HEK293 (cell line): Measurements from ENCODE around the gene B9D1.

Experiments used
- BCL6B ChIP-seq: fragments of 450-650 bp; formaldehyde crosslinking; IDR thresholded peaks from 2 replicates; pipeline ENCODE4 v1.5.1; 2017; ENCODE audit warnings: missing biosample characterization, missing genetic modification characterization
- EGR2 ChIP-seq: fragments of 450-650 bp; formaldehyde crosslinking; IDR thresholded peaks from 2 replicates; pipeline ENCODE4 v1.5.1; 2016; ENCODE audit warnings: low read depth, missing biosample characterization, missing genetic modification characterization
- OVOL3 ChIP-seq: fragments of 450-650 bp; formaldehyde crosslinking; IDR thresholded peaks from 2 replicates; pipeline ENCODE4 v1.5.1; 2016; ENCODE audit warnings: missing biosample characterization, missing genetic modification characterization
- PBX3 ChIP-seq: sonication (generic); formaldehyde crosslinking; IDR thresholded peaks from 2 replicates; pipeline ENCODE4 v1.8.1; 2022; ENCODE audit warnings: mild to moderate bottlenecking, moderate library complexity, missing genetic modification reagents
- PRDM2 ChIP-seq: fragments of 450-650 bp; formaldehyde crosslinking; IDR thresholded peaks from 2 replicates; pipeline ENCODE4 v1.5.1; 2016; ENCODE audit warnings: missing biosample characterization, missing genetic modification characterization, borderline replicate concordance
- ZBTB8A ChIP-seq: fragments of 450-650 bp; formaldehyde crosslinking; IDR thresholded peaks from 2 replicates; pipeline ENCODE4 v1.5.1; 2016; ENCODE audit warnings: missing biosample characterization, missing genetic modification characterization
- ZFP37 ChIP-seq: fragments of 450-650 bp; formaldehyde crosslinking; IDR thresholded peaks from 2 replicates; pipeline ENCODE4 v1.5.1; 2016; ENCODE audit warnings: missing biosample characterization, missing genetic modification characterization
- ZFP41 ChIP-seq: fragments of 450-650 bp; formaldehyde crosslinking; IDR thresholded peaks from 2 replicates; pipeline ENCODE4 v1.5.1; 2016; ENCODE audit warnings: missing biosample characterization, missing genetic modification characterization, borderline replicate concordance
- ZNF184 ChIP-seq: fragments of 450-650 bp; IDR thresholded peaks from 2 replicates; pipeline ENCODE4 v1.5.1; 2018; ENCODE audit warnings: missing biosample characterization, mild to moderate bottlenecking, missing genetic modification characterization
- ZNF202 ChIP-seq: fragments of 450-650 bp; formaldehyde crosslinking; IDR thresholded peaks from 2 replicates; pipeline ENCODE4 v1.5.1; 2016; ENCODE audit warnings: missing biosample characterization, missing genetic modification characterization, borderline replicate concordance
- ZNF239 ChIP-seq: fragments of 450-650 bp; formaldehyde crosslinking; IDR thresholded peaks from 2 replicates; pipeline ENCODE4 v1.5.1; 2016; ENCODE audit warnings: missing biosample characterization, missing genetic modification characterization
- ZNF37A ChIP-seq: fragments of 450-650 bp; IDR thresholded peaks from 2 replicates; pipeline ENCODE4 v1.5.1; 2018; ENCODE audit warnings: missing biosample characterization, missing genetic modification characterization
- ZNF518A ChIP-seq: fragments of 450-650 bp; formaldehyde crosslinking; conservative IDR thresholded peaks from 2 replicates; pipeline ENCODE4 v1.5.1; 2016; ENCODE audit warnings: low read depth, missing biosample characterization, missing genetic modification characterization
- ZNF544 ChIP-seq: fragments of 450-650 bp; formaldehyde crosslinking; IDR thresholded peaks from 2 replicates; pipeline ENCODE4 v1.5.0; 2017; ENCODE audit warnings: missing biosample characterization, missing genetic modification characterization
- ZNF548 ChIP-seq: fragments of 450-650 bp; formaldehyde crosslinking; IDR thresholded peaks from 2 replicates; pipeline ENCODE4 v1.5.1; 2016; ENCODE audit warnings: missing biosample characterization, missing genetic modification characterization
- ZNF585B ChIP-seq: fragments of 450-650 bp; formaldehyde crosslinking; IDR thresholded peaks from 2 replicates; pipeline ENCODE4 v1.5.1; 2016; ENCODE audit warnings: missing biosample characterization, missing genetic modification characterization
- ZNF623 ChIP-seq: fragments of 450-650 bp; formaldehyde crosslinking; IDR thresholded peaks from 2 replicates; pipeline ENCODE4 v1.5.1; 2016; ENCODE audit warnings: missing biosample characterization, missing genetic modification characterization
- ZNF639 ChIP-seq: fragments of 450-650 bp; formaldehyde crosslinking; IDR thresholded peaks from 2 replicates; pipeline ENCODE4 v1.5.1; 2016; ENCODE audit warnings: missing biosample characterization, missing genetic modification characterization
- ZNF707 ChIP-seq: fragments of 450-650 bp; formaldehyde crosslinking; IDR thresholded peaks from 2 replicates; pipeline ENCODE4 v1.5.1; 2016; ENCODE audit warnings: missing biosample characterization, missing genetic modification characterization
- ZNF830 ChIP-seq: fragments of 450-650 bp; IDR thresholded peaks from 2 replicates; pipeline ENCODE4 v1.5.0; 2018; ENCODE audit warnings: missing biosample characterization, missing genetic modification characterization, low read depth, mild to moderate bottlenecking, moderate library complexity
- ZSCAN16 ChIP-seq: fragments of 450-650 bp; formaldehyde crosslinking; IDR thresholded peaks from 2 replicates; pipeline ENCODE4 v1.5.1; 2016; ENCODE audit warnings: missing biosample characterization, missing genetic modification characterization

Gene B9D1

GRCh38 chr17:19378416-19379360 is 16.2 kb upstream of the B9D1 start, which contains the start of gene MAPK7 (continued):
- TF ChIP-seq ZNF518A (tag by site-specific recombination): no peak
- no peak for TF ChIP-seq ZNF830
- TF ChIP-seq OVOL3: no peak
- TF ChIP-seq ZSCAN16: no peak
- no peak for TF ChIP-seq ZNF639 (tag by site-specific recombination)
- no peak for TF ChIP-seq ZFP41 (tag by site-specific recombination)
- TF ChIP-seq ZNF239 (tag by site-specific recombination): no peak
- no peak for TF ChIP-seq ZNF544
- peak; percentile 6; the same call in 1 of the 2 replicates for TF ChIP-seq EGR2 (tag by site-specific recombination)
- no peak for TF ChIP-seq BCL6B (tag by site-specific recombination)
- TF ChIP-seq ZFP37 (tag by site-specific recombination): no peak
- TF ChIP-seq ZBTB8A: no peak; the same call in 1 of the 2 replicates
- TF ChIP-seq ZNF585B: no peak
- no peak for TF ChIP-seq ZNF202
- TF ChIP-seq ZNF707 (tag by site-specific recombination): no peak
- no peak for TF ChIP-seq ZNF548 (tag by site-specific recombination)
- TF ChIP-seq PBX3 (CRISPR knock-in tag): no peak
- TF ChIP-seq ZNF623 (tag by site-specific recombination): no peak
- TF ChIP-seq ZNF184 (tag by site-specific recombination): no peak
- no peak for TF ChIP-seq ZNF37A (tag by site-specific recombination)
- no peak; the same call in 1 of the 2 replicates for TF ChIP-seq PRDM2 (tag by site-specific recombination)
